PC-3 (cell line): ENCODE results near the gene ZNF831. TPM values are rescaled to one million over a fixed set of nuclear protein-coding genes. Genes with fewer than 3 reads are reported as not detected.

ENCODE experiments used
- ATAC-seq: fragments of 200-7000 bp; cut with Tn5 transposase; 2 replicates; pipeline ENCODE4 v1.9.1; 2020; ENCODE audit warnings: mild to moderate bottlenecking, moderate library complexity
- BruUV-seq: library from RNA; stranded (reverse); fragments of 400-500 nt; replicated peaks from 2 replicates; lab custom pipeline; 2021; lab: Mats Ljungman, UMichigan
- CTCF ChIA-PET: fragments of 300-600 bp; sonication (Branson Sonifier 250); formaldehyde crosslinking; loops from one replicate; lab custom pipeline; 2022; ENCODE audit warnings: antibody characterized with exemption; lab: Charles Lee
- POLR2A ChIA-PET: fragments of 300-600 bp; sonication (Branson Sonifier 250); formaldehyde crosslinking; loops from one replicate; lab custom pipeline; 2022; ENCODE audit warnings: antibody characterized with exemption; ENCODE audit not compliant: unreplicated experiment; lab: Charles Lee
- DNase-seq: peaks from one replicate; pipeline ENCODE4 v3.0.0-alpha.2; 2015
- H2AFZ ChIP-seq: fragments of 300-600 bp; sonication (generic); 2 replicates; pipeline ENCODE4 v1.6.0; 2016; ENCODE audit warnings: antibody characterized with exemption, low read length
- H3F3A ChIP-seq: fragments of 300-600 bp; sonication (generic); one replicate; pipeline ENCODE4 v1.6.0; 2017; ENCODE audit warnings: antibody characterized with exemption, low read length, control low read depth, mild to moderate bottlenecking; ENCODE audit not compliant: unreplicated experiment
- H3K27ac ChIP-seq: fragments of 300-600 bp; sonication (generic); 2 replicates; pipeline ENCODE4 v1.5.1; 2016; ENCODE audit warnings: mild to moderate bottlenecking, low read length
- H3K27me3 ChIP-seq: fragments of 300-600 bp; sonication (generic); 2 replicates; pipeline ENCODE4 v1.6.1; 2016; ENCODE audit warnings: low read length, mixed read lengths
- H3K36me3 ChIP-seq: fragments of 300-600 bp; sonication (generic); 2 replicates; pipeline ENCODE4 v1.6.1; 2016; ENCODE audit warnings: low read depth, mixed run types, low read length, mixed read lengths
- H3K4me1 ChIP-seq: fragments of 300-600 bp; sonication (generic); 2 replicates; pipeline ENCODE4 v1.5.1; 2016; ENCODE audit warnings: low read length; ENCODE audit not compliant: insufficient read depth
- H3K4me2 ChIP-seq: fragments of 300-600 bp; sonication (generic); 2 replicates; pipeline ENCODE4 v1.6.0; 2016; ENCODE audit warnings: low read length
- H3K4me3 ChIP-seq: fragments of 300-600 bp; sonication (generic); 2 replicates; pipeline ENCODE4 v1.5.1; 2016; ENCODE audit warnings: mild to moderate bottlenecking, low read length, mixed read lengths
- H3K79me2 ChIP-seq: fragments of 300-600 bp; sonication (generic); 2 replicates; pipeline ENCODE4 v1.6.1; 2017; ENCODE audit warnings: low read length, mixed read lengths
- H3K9ac ChIP-seq: fragments of 300-600 bp; sonication (generic); 2 replicates; pipeline ENCODE4 v1.6.0; 2016; ENCODE audit warnings: mild to moderate bottlenecking, low read length
- H3K9me2 ChIP-seq: fragments of 300-600 bp; sonication (generic); replicated peaks from 2 replicates; pipeline ENCODE4 v1.6.1; 2016; ENCODE audit warnings: mixed run types, low read length, mixed read lengths
- H3K9me3 ChIP-seq: fragments of 300-600 bp; sonication (generic); 2 replicates; pipeline ENCODE4 v1.6.1; 2016; ENCODE audit warnings: low read length, mixed read lengths
- H4K20me1 ChIP-seq: fragments of 300-600 bp; sonication (generic); 2 replicates; pipeline ENCODE4 v1.6.1; 2016; ENCODE audit warnings: low read length, mixed read lengths
- EZH2 ChIP-seq: fragments of 300-600 bp; sonication (generic); IDR thresholded peaks from one replicate; pipeline ENCODE4 v1.6.1; 2017; ENCODE audit warnings: antibody characterized with exemption, mild to moderate bottlenecking, low read length; ENCODE audit not compliant: unreplicated experiment
- EZH2phosphoT487 ChIP-seq: fragments of 300-600 bp; sonication (generic); IDR thresholded peaks from 2 replicates; pipeline ENCODE4 v1.6.1; 2018; ENCODE audit warnings: mild to moderate bottlenecking, antibody characterized with exemption, low read length, borderline replicate concordance
- intact Hi-C: fragments of 100-400 bp; cut with micrococcal nuclease; formaldehyde crosslinking; loops from 2 replicates; pipeline ENCODE4 v1.9.0; 2023
- total RNA-seq: library from RNA; depleted of rRNA; stranded (reverse); fragments of >200 nt; gene quantifications from 2 replicates; pipeline ENCODE4 v1.2.3, GENCODE V29; 2014
- TF ChIP-seq, protein P1 (sequence below): fragments of 300-600 bp; sonication (generic); conservative IDR thresholded peaks from 2 replicates; pipeline ENCODE4 v1.5.1; 2017; ENCODE audit warnings: antibody characterized with exemption, low read depth, mild to moderate bottlenecking, low read length

The ZNF831 gene
- total RNA-seq, 1 experiment from 2014 or later: not detected

DNA sequence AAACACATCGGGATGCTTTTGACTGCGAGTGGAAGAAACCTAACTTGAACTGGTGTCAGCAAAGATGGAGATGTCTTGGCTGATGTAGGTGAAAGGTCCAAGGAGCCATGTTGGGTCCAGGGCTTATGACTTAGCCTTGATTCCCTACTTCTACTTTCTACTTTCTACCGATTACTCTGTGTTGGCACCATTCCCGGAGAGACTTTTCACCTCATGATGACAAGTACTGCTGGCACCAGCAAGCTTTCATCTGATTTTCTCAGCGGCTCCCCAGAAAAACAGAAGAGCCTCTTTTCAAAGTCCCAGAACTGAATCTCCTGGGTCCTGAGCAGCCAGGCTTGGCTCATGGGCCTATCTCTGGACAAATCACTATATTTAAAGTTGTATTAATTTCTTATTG, 131.9 kb downstream of the ZNF831 start:
- TF ChIP-seq EZH2phosphoT487: no peak
- no peak for TF ChIP-seq EZH2
- TF ChIP-seq, protein P1, sequence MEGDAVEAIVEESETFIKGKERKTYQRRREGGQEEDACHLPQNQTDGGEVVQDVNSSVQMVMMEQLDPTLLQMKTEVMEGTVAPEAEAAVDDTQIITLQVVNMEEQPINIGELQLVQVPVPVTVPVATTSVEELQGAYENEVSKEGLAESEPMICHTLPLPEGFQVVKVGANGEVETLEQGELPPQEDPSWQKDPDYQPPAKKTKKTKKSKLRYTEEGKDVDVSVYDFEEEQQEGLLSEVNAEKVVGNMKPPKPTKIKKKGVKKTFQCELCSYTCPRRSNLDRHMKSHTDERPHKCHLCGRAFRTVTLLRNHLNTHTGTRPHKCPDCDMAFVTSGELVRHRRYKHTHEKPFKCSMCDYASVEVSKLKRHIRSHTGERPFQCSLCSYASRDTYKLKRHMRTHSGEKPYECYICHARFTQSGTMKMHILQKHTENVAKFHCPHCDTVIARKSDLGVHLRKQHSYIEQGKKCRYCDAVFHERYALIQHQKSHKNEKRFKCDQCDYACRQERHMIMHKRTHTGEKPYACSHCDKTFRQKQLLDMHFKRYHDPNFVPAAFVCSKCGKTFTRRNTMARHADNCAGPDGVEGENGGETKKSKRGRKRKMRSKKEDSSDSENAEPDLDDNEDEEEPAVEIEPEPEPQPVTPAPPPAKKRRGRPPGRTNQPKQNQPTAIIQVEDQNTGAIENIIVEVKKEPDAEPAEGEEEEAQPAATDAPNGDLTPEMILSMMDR: no peak
- intact Hi-C loops: no loop called here
- no peak overlapping the region for H3K27ac ChIP-seq
- H3K4me3 ChIP-seq: no peak overlapping the region
- DNase-seq (no peak), ATAC-seq (no peak)
- ChIA-PET CTCF (no interaction called here), POLR2A (no interaction called here)
- no peaks in the 10 kb centered on the region for H3K4me1 ChIP-seq
- no peak overlapping the region for H2AFZ ChIP-seq
- no peaks in the 10 kb centered on the region for H3K9me2 ChIP-seq
- no peaks in the 10 kb centered on the region for H4K20me1 ChIP-seq
- H3K79me2 ChIP-seq: no peaks in the 10 kb centered on the region
- peaks cover 98% of the 10 kb centered on the region for H3K27me3 ChIP-seq
- no TSS peak for BruUV-seq
- no peaks in the 10 kb centered on the region for H3K9me3 ChIP-seq
- H3K9ac ChIP-seq: no peak overlapping the region
- no peaks in the 10 kb centered on the region for H3K36me3 ChIP-seq
- H3F3A ChIP-seq: no peaks in the 10 kb centered on the region
- H3K4me2 ChIP-seq: no peak overlapping the region

DNA sequence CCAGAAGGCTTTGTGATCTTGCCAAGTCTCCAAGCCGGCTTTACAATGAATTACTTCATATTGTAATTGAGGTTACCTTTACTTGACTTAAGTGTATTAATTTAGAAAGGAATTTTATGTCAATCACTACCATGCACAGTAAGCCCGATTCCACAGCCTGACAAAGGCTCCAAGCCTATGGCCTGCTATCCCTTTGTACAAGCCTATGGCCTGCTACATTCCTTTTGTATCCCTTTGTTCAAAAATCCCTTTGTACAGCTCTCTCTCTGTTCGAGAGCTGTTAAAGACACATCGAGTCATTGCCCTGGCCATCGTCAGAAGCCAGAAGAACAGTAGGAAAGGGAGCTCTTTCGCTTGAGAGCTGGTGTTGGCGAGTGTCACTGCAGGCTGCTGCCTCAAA, 134.1 kb downstream of the ZNF831 start:
- CTCF ChIA-PET: no interaction called here
- no peaks in the 10 kb centered on the region for H3K9me2 ChIP-seq
- H3K4me3 ChIP-seq: no peak overlapping the region
- POLR2A ChIA-PET: no interaction called here
- no peak overlapping the region for H3K27ac ChIP-seq
- H3K36me3 ChIP-seq: no peaks in the 10 kb centered on the region
- H3K9ac ChIP-seq: no peak overlapping the region
- no peak for ATAC-seq
- H3K4me1 ChIP-seq: no peaks in the 10 kb centered on the region
- H3K9me3 ChIP-seq: no peaks in the 10 kb centered on the region
- TF ChIP-seq, protein P1: no peak
- no peak for TF ChIP-seq EZH2
- no peak for TF ChIP-seq EZH2phosphoT487
- no TSS peak for BruUV-seq
- H2AFZ ChIP-seq: no peak overlapping the region
- intact Hi-C loops: no loop called here
- DNase-seq: no peak
- no peaks in the 10 kb centered on the region for H4K20me1 ChIP-seq
- no peaks in the 10 kb centered on the region for H3F3A ChIP-seq
- peaks cover 98% of the 10 kb centered on the region for H3K27me3 ChIP-seq
- no peak overlapping the region for H3K4me2 ChIP-seq
- H3K79me2 ChIP-seq: no peaks in the 10 kb centered on the region

DNA sequence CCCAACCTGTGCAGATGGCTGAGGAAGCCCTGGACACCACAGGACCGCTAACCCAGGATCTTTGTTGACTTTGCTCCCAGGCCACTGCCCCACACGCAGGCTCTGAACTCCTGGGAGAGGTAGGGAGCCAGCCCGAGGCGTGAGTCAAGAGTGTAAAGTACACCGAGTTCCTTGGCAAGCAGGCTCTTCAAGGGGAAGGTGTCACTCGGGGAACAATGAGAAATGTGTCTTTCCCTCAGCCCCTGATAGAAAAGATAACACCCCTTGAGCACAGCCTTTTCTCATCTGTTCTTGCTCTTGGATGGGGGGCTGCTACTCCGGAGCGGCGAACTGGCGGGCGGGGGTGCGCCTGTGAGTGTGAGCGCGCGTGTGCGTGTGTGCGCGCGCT, 136.3 kb downstream of the ZNF831 start:
- Histone ChIP-seq H3K4me2 (no peak overlapping the region), H3K9me2 (no peaks in the 10 kb centered on the region), H3K36me3 (no peaks in the 10 kb centered on the region), H4K20me1 (no peaks in the 10 kb centered on the region), H3F3A (no peaks in the 10 kb centered on the region), H3K27ac (no peak overlapping the region), H3K9me3 (no peaks in the 10 kb centered on the region), H3K27me3 (peaks cover 98% of the 10 kb centered on the region), H3K9ac (no peak overlapping the region), H3K4me1 (no peaks in the 10 kb centered on the region), H3K79me2 (no peaks in the 10 kb centered on the region), H2AFZ (no peak overlapping the region), H3K4me3 (no peak overlapping the region)
- BruUV-seq: no TSS peak
- ATAC-seq (no peak), DNase-seq (no peak)
- ChIA-PET CTCF (no interaction called here), POLR2A (no interaction called here)
- TF ChIP-seq EZH2 (no peak), EZH2phosphoT487 (no peak)
- TF ChIP-seq, protein P1: no peak
- intact Hi-C loops: no loop called here
